ENCODE results near the gene MAP3K1.
A peak's percentile ranks its signal among the peaks of the same experiment; 100 is the strongest.
"Not testable (repeated sequence)": the region's sequence is repeated elsewhere in the genome, so short reads cannot be mapped to it uniquely, and the experiment has no call there.

MAP3K1 gene

DNA sequence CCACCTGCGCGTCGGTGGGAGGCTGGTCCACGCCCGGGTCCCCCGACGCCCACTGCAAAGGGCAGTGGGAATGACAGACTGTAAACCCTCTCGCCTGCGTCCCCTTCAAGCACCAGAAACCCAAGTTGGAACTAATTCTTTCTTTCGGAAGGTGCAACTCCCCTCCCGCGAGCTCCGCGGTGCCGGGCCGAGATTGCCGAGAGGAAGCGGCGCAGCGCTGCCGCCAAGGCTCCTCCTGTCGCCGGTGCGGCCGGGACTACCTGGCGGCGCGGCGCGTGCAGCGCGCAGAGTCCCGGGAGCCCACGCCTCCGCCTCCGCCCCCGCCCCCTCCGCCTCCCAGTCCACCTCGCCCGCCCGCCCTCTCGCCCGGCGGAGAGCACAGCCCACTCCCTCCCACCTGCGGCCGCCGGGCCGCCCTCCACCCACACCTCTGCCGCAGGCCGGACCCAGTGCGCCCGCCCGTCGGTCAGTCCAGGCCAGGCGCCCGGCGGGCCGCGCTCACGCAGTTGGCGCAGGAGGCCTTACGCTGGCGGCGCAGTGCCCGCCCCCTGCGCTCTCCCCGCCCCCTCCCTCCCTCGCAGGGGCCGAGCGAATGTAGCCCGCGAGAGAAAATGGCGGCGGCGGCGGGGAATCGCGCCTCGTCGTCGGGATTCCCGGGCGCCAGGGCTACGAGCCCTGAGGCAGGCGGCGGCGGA is at the start of gene MAP3K1:
TSS of gene MAP3K1 (plus strand) at position 587 of the 695 bp plus-strand sequence. CDS start at position 612, 25 bp downstream.
- peak; percentile 76 for DNase-seq

GRCh38 chr5:56766926-56767325 is 48.4 kb upstream of the MAP3K1 start:
- no peak for DNase-seq

DNA sequence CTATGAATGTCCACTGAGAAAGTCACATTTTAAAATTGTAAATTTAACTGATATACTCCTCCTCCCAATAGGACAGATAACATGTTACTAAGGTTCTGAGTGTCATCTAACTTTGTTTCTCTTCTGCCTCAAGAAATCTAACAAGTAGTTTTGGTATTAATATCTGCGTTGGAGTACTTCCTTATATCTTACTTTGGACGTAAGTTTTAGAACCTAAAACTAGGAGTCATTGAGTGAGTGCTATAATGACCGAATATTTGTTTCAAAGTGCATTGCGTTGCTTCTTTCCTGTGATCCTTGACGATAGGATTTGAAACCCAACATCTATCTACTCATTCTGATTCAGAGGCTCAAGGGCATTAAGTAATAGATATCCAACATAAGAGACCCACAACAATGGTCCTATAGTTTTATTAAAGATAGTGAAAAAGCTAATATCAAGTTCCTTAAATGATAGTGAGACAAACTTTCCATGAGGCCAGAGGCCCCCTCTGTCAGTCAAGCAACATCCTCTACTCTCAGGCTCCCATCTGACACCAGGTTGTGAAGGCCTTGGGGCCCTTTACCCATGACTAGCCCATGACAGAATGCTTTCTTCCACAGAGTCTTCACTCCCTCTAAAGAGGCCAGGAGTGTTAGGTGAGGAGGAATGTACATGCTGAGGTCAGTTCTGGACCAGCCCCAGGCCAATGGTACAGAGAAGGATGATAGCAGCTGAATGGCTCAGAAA is 45.3 kb upstream of the MAP3K1 start:
- DNase-seq, result no peak

DNA sequence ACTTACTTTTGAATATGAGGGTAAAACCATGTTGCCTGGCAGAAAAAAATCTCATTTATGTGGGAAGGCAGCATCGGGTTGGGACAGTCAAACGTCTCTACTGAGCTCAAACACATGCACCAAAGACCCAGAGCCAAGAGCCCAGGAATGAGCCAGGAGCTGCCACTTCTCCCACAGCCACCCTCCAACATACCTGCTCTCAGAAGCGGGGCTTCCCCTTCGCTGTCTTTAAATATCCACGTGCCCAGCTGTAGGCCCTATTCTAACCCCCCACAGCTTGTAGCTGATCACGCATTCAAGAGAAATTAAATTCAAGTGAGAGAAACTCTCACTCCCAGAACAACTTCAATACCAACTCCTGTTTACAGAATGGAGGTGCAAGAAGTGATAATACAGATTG is 42.6 kb upstream of the MAP3K1 start:
- DNase-seq, result no peak

GRCh38 chr5:56774957-56775356 is 40.4 kb upstream of the MAP3K1 start:
- no peak for DNase-seq

DNA sequence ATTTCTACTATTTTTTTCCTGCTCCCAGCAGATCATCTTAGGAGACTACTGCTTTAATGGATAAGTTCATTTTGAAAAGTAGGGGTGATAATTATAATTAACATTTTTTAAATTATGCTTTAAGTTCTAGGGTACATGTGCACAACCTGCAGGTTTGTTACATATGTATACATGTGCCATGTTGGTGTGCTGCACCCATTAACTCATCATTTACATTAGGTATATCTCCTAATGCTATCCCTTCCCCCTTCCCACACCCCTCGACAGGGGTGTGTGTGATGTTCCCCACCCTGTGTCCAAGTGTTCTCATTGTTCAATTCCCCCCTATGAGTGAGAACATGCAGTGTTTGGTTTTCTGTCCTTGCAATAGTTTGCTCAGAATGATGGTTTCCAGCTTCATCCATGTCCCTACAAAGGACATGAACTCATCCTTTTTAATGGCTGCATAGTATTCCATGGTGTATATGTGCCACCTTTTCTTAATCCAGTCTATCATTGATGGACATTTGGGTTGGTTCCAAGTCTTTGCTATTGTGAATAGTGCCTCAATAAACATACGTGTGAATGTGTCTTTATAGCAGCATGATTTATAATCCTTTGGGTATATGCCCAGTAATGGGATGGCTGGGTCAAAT is 39.0 kb upstream of the MAP3K1 start:
- DNase-seq, result not testable (repeated sequence)

- DNase-seq, result no peak
These were observed 32.1 kb upstream of the MAP3K1 start for GRCh38 chr5:56783261-56783660.

- DNase-seq, result no peak
These were observed 29.0 kb upstream of the MAP3K1 start for GRCh38 chr5:56786346-56786745.

- no peak for DNase-seq
These were observed 24.0 kb upstream of the MAP3K1 start for GRCh38 chr5:56791396-56791795.

DNA sequence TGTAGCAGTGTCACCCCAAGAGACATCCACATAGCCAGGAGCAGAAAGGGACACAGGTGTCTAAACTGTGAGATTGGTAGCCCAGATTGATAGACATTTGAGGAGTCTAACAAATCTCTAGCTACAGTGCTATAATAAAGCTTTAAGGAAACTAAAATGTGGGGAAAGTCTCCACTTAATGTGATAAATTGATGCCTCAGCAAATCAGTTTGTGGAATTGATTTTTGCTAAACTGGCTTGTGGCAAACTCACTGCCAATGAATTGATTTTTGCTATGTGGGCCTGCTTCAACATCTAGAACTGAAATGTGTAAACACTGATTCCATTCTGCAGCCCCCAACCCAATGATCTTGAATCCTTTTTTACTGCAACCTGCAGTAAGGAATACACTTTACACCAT is 16.8 kb upstream of the MAP3K1 start:
- DNase-seq, result no peak

DNA sequence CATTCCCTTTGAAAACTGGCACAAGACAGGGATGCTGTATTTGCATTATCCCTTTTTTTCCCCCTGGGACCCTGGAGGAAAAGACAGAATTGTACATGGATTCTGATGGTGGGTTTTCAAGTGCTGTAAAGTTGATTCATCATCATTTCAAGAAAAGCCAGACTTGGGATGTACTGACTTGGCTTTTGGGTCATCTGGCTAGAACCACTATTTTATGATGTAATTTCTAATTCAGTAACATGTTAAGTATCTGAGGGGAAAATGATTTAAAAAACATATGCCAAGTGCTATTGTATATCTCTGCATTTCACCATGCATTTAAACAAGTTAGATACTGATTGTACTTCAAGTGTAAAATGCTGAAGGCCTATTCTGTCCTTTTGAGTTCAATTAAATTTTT is 15.2 kb upstream of the MAP3K1 start:
- no peak for DNase-seq

GRCh38 chr5:56801256-56801655 is 14.1 kb upstream of the MAP3K1 start:
- DNase-seq, result no peak

DNA sequence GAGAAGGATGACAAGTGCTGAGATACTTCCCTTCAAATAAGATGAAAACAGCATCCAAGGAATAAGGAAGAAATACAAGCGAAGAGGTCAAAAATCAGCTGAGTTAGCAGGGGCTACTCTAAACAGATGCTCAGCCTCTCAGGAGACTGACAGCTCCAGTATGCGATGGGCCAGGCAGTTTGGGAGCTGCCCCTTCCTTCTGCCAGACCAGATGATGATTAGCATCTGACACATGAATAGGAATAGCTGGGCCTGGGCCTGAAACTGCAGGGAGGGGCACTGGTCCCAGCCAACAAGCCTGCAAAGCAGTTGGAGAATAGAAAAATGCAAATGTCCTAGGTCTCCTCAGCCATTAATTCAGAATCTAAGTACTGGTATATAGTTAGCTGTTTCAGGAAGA is 13.1 kb upstream of the MAP3K1 start:
- no peak for DNase-seq

GRCh38 chr5:56803025-56803424 is 12.3 kb upstream of the MAP3K1 start:
- no peak for DNase-seq

- no peak for DNase-seq
These were observed 11.5 kb upstream of the MAP3K1 start for GRCh38 chr5:56803894-56804293.

GRCh38 chr5:56807679-56808078 is 7.7 kb upstream of the MAP3K1 start:
- no peak for DNase-seq

DNA sequence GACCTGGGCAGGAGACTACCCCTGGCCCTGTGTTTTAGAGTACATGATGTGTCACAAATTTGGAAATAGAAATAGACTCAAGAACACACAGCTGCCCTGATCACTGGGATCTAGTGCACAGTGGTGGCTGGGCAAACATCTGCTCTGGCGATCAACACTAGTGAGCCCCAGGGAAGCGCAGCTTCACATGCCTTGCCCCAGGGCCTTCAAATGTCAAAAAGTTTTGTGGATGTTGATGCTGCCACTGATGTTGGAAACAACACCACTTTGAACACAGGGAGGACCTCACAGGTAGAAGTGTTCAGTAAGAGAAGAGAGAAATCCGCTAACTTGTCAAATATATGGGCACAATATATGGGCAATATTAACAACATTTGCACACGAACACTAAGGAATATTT is 7.1 kb upstream of the MAP3K1 start:
- no peak for DNase-seq

- DNase-seq, result no peak
These were observed 4.5 kb upstream of the MAP3K1 start for GRCh38 chr5:56810826-56811225.

GRCh38 chr5:56812110-56812509 is 3.2 kb upstream of the MAP3K1 start:
- DNase-seq, result no peak

DNA sequence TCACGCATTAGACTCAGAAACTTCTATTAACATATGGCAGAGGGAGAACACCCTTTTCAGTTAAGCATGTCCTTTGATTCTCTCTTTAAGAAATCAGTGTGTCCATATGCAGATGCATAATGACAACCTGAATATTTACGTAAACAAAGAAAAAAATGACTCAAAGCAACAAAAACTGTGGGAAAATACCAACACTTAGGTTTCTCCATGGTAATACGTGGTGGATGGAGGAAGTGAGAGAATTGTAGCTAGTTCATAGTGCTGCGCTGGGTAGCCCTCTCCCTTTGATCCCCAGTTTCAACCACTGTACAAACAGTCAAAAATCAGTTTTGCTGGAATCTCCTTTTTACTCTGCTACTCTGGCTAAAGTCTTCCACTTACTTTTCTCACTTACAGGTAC is 2.0 kb upstream of the MAP3K1 start:
- no peak for DNase-seq

DNA sequence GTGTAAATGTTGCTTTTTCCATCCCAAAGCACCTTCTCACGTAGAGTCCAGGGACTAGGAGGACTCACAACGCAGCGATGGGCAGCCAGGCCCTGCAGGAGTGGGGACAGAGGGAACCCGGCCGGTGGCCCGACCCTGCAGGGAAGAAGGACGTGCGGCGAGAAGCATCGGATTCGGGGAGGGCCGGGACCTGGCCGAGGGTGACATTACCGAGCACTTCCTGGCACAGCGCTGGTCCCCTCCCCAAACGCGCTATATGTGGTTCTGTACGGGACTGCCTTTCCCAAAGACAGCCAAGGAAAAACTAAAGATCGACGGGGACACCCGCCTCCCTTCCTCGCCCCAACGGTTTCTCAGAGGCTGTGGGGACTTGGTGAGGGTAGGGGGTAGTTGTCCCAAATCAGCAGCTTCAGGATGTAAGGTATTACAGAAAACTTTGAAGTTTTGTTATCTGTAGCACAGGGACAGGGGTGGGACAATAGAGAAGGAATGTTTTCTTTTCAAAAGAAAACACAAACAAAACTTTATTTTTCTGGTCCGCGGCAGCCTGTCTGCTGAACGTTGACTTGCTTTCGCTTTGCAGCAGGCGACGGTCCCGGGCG is 887 bp upstream of the MAP3K1 start:
- DNase-seq, result peak; percentile 53

GRCh38 chr5:56815658-56816545 is 553 bp downstream of the MAP3K1 start:
- no peak for DNase-seq

Measured in kidney glomerular epithelial cell (primary cell).